Upper lobe of left lung (tissue), 4 donors: Measurements from ENCODE around the gene GPR34.

Experiments used
- CTCF ChIP-seq, 6 experiments: fragments of 450-650 bp in 4 of 6; fragments of 200-600 bp in 2 of 6; sonication (generic) in 2 of 6; IDR thresholded peaks; one replicate each; pipeline ENCODE4 v1.5.1; 2016 to 2019; ENCODE audit warnings: antibody characterized with exemption in 6 of 6
- EP300 ChIP-seq, 4 donors: sonication (generic); formaldehyde crosslinking; IDR thresholded peaks; one replicate each; pipeline ENCODE4 v1.5.1; 2017; ENCODE audit warnings: antibody characterized with exemption in 4 of 4, control low read depth in 2 of 4
- POLR2A ChIP-seq, 4 donors: fragments of 450-650 bp; IDR thresholded peaks; one replicate each; pipeline ENCODE4 v1.5.1; 2016 to 2017; ENCODE audit warnings: antibody characterized with exemption in 4 of 4, mild to moderate bottlenecking in 2 of 4
- POLR2AphosphoS5 ChIP-seq, 2 donors: sonication (generic); formaldehyde crosslinking; IDR thresholded peaks; one replicate each; pipeline ENCODE4 v1.5.1; 2017; ENCODE audit warnings: antibody characterized with exemption in 2 of 2

- TF ChIP-seq POLR2A (IDR thresholded peaks at IDR 0.05) (no peak), EP300 (IDR thresholded peaks at IDR 0.05) (no peak), POLR2AphosphoS5 (IDR thresholded peaks at IDR 0.05) (no peak), CTCF (IDR thresholded peaks at IDR 0.05) (no peak)
Measured at GRCh38 chrX:41677183-41678060, 11.4 kb upstream of the GPR34 start.
